ENCODE measurements around the gene KLHL29.

Gene KLHL29

GRCh38 chr2:23422089-23423061 lies 37.4 kb downstream of the KLHL29 start:
- DNase-seq (ENCODE audit: low read depth), result no peak

GRCh38 chr2:23423062-23423872 lies 38.3 kb downstream of the KLHL29 start:
- no peak for DNase-seq (ENCODE audit: low read depth)

GRCh38 chr2:23423873-23424680 lies 39.1 kb downstream of the KLHL29 start:
- no peak for DNase-seq (ENCODE audit: low read depth)

GRCh38 chr2:23425338-23425871 lies 40.4 kb downstream of the KLHL29 start:
- DNase-seq (ENCODE audit: low read depth), result no peak

GRCh38 chr2:23425885-23426262 lies 40.9 kb downstream of the KLHL29 start:
- DNase-seq (ENCODE audit: low read depth), result no peak

GRCh38 chr2:23426263-23426905 lies 41.4 kb downstream of the KLHL29 start:
- no peak for DNase-seq (ENCODE audit: low read depth)

GRCh38 chr2:23427350-23427749 lies 42.4 kb downstream of the KLHL29 start:
- no peak for DNase-seq (ENCODE audit: low read depth)

- no peak for DNase-seq (ENCODE audit: low read depth)
These were observed 43.0 kb downstream of the KLHL29 start for GRCh38 chr2:23427976-23428375.

- DNase-seq (ENCODE audit: low read depth), result no peak
These were observed 44.1 kb downstream of the KLHL29 start for GRCh38 chr2:23429036-23429435.

- DNase-seq (ENCODE audit: low read depth), result no peak
These were observed 45.3 kb downstream of the KLHL29 start for GRCh38 chr2:23430263-23430662.

GRCh38 chr2:23432531-23432930 lies 47.6 kb downstream of the KLHL29 start:
- no peak for DNase-seq (ENCODE audit: low read depth)

GRCh38 chr2:23433282-23433681 lies 48.3 kb downstream of the KLHL29 start:
- no peak for DNase-seq (ENCODE audit: low read depth)

- no peak for DNase-seq (ENCODE audit: low read depth)
These were observed 49.7 kb downstream of the KLHL29 start for GRCh38 chr2:23434721-23435121.

GRCh38 chr2:23435250-23436035 lies 50.5 kb downstream of the KLHL29 start:
- no peak for DNase-seq (ENCODE audit: low read depth)

GRCh38 chr2:23436346-23437098 lies 51.5 kb downstream of the KLHL29 start:
- no peak for DNase-seq (ENCODE audit: low read depth)

- no peak for DNase-seq (ENCODE audit: low read depth)
These were observed 56.4 kb downstream of the KLHL29 start for GRCh38 chr2:23441414-23441813.

- DNase-seq (ENCODE audit: low read depth), result no peak
These were observed 60.5 kb downstream of the KLHL29 start for GRCh38 chr2:23445450-23445868.

GRCh38 chr2:23446916-23447315 lies 61.9 kb downstream of the KLHL29 start:
- DNase-seq (ENCODE audit: low read depth), result no peak

- DNase-seq (ENCODE audit: low read depth), result no peak
These were observed 62.4 kb downstream of the KLHL29 start for GRCh38 chr2:23447405-23447804.

- no peak for DNase-seq (ENCODE audit: low read depth)
These were observed 63.9 kb downstream of the KLHL29 start for GRCh38 chr2:23448906-23449305.
